Mammary epithelial cell (primary cell): ENCODE data around the gene MAGEE2.

Source experiments
- CTCF ChIP-seq, 2 donors: IDR thresholded peaks in 1 of 2; conservative IDR thresholded peaks in 1 of 2; 2 replicates each; pipeline ENCODE4 v1.5.1; 2011 to 2012; ENCODE audit warnings: inconsistent platforms in 2 of 2, low read length in 2 of 2, mild to moderate bottlenecking in 2 of 2, control low read depth in 1 of 2, low read depth in 1 of 2; ENCODE audit not compliant: insufficient read depth in 1 of 2; ENCODE audit errors: extremely low read depth in 1 of 2
- EZH2 ChIP-seq: IDR thresholded peaks from 2 replicates; pipeline ENCODE4 v1.6.1; 2012; ENCODE audit warnings: low read length, inconsistent platforms, borderline replicate concordance

GRCh38 chrX:75748431-75748830, 36.6 kb downstream of the MAGEE2 start:
- TF ChIP-seq CTCF (conservative IDR thresholded peaks at IDR 0.05 in 1 of 2, IDR thresholded peaks at IDR 0.05 in 1 of 2; ENCODE audit: extremely low read depth in 1 of 2, insufficient read depth in 1 of 2, low read depth in 1 of 2, low read length in 2 of 2) (no peak), EZH2 (no peak)
